HG03108 (cell line): ENCODE results near the gene MAPK8.

Experiments used
- ATAC-seq: cut with Tn5 transposase; IDR thresholded peaks from one replicate; pipeline ENCODE4 v1.9.1; 2021; ENCODE audit warnings: moderate library complexity; ENCODE audit not compliant: unreplicated experiment

The MAPK8 gene

GRCh38 chr10:48472501-48473069 lies 166.1 kb downstream of the MAPK8 start:
- ATAC-seq = no peak

GRCh38 chr10:48473704-48474103 lies 167.2 kb downstream of the MAPK8 start:
- no peak for ATAC-seq

GRCh38 chr10:48474765-48475365 lies 168.4 kb downstream of the MAPK8 start:
- no peak for ATAC-seq

GRCh38 chr10:48475943-48476278 lies 169.4 kb downstream of the MAPK8 start:
- no peak for ATAC-seq

GRCh38 chr10:48476279-48476982 lies 170.0 kb downstream of the MAPK8 start:
- no peak for ATAC-seq

- no peak for ATAC-seq
Measured at GRCh38 chr10:48477141-48477540, 170.7 kb downstream of the MAPK8 start.

GRCh38 chr10:48477616-48478015 lies 171.1 kb downstream of the MAPK8 start:
- no peak for ATAC-seq

- no peak for ATAC-seq
Measured at GRCh38 chr10:48478469-48478868, 172.0 kb downstream of the MAPK8 start.

- no peak for ATAC-seq
Measured at GRCh38 chr10:48478980-48479811, 172.7 kb downstream of the MAPK8 start.

GRCh38 chr10:48480397-48481374 lies 174.2 kb downstream of the MAPK8 start:
- ATAC-seq = no peak

GRCh38 chr10:48481385-48481784 lies 174.9 kb downstream of the MAPK8 start:
- no peak for ATAC-seq

GRCh38 chr10:48482207-48482606 lies 175.7 kb downstream of the MAPK8 start:
- no peak for ATAC-seq

GRCh38 chr10:48484911-48485310 lies 178.4 kb downstream of the MAPK8 start:
- ATAC-seq = no peak

GRCh38 chr10:48485711-48486110 lies 179.2 kb downstream of the MAPK8 start:
- ATAC-seq = no peak

- ATAC-seq = no peak
Measured at GRCh38 chr10:48487244-48487643, 180.8 kb downstream of the MAPK8 start.
